ENCODE measurements around the gene FAM216A. TPM values are rescaled to one million over a fixed set of nuclear protein-coding genes. Genes with fewer than 3 reads are reported as not detected.

The FAM216A gene
- total RNA-seq: 2.6 and 4.8 TPM in 2 replicates

GRCh38 chr12:110468214-110469048 is at the start of gene FAM216A, which contains the start of gene GPN3:
Gene FAM216A (plus strand): TSS chr12:110468845. CDS start chr12:110468876, 31 bp downstream.
Gene GPN3 (minus strand): TSS chr12:110468257. CDS start chr12:110468203, 54 bp downstream.

GRCh38 chr12:110449799-110450497 is 18.7 kb upstream of the FAM216A start, which contains the start of gene ARPC3:
Gene ARPC3 (minus strand): TSS chr12:110450337. CDS start chr12:110450260, 77 bp downstream.

GRCh38 chr12:110501752-110502738 is 33.4 kb downstream of the FAM216A start, which contains the start of the genes RAD9B and VPS29:
Gene RAD9B (plus strand): TSS chr12:110502331. CDS start chr12:110502338, 7 bp downstream.
Gene VPS29 (minus strand): TSS chr12:110502111. CDS start chr12:110502051, 60 bp downstream.

Other genes with a start within 250 kb of the FAM216A start
- 234 and 432 TPM in 2 replicates for gene ATP2A2, start 187.6 kb upstream of the FAM216A start, total RNA-seq
- gene ANAPC7, start 65.1 kb upstream of the FAM216A start, total RNA-seq: 35.5 and 67.6 TPM in 2 replicates
- 174 and 246 TPM in 2 replicates for gene ARPC3, start 18.5 kb upstream of the FAM216A start, total RNA-seq
- 16.6 and 32.5 TPM in 2 replicates for gene GPN3, start 588 bp upstream of the FAM216A start, total RNA-seq
- gene VPS29, start 33.3 kb downstream of the FAM216A start, total RNA-seq: 39.0 and 48.8 TPM in 2 replicates
- 0.34 and 0.57 TPM in 2 replicates for gene RAD9B, start 33.5 kb downstream of the FAM216A start, total RNA-seq
- gene PPTC7, start 114.5 kb downstream of the FAM216A start, total RNA-seq: 14.0 and 29.0 TPM in 2 replicates
- gene TCTN1, start 145.3 kb downstream of the FAM216A start, total RNA-seq: 4.8 and 20.9 TPM in 2 replicates
- gene HVCN1, start 220.3 kb downstream of the FAM216A start, total RNA-seq: 0.34 and 2.4 TPM in 2 replicates

Measured in nasal cavity respiratory epithelium epithelial cell of viscerocranial mucosa (primary cell).